Measurements from ENCODE around the gene NEIL1. TPM values are rescaled to one million over a fixed set of nuclear protein-coding genes. Genes with fewer than 3 reads are reported as not detected.

Gene NEIL1
- total RNA-seq, 1 experiment from 2014 or later = 24.8 TPM

DNA sequence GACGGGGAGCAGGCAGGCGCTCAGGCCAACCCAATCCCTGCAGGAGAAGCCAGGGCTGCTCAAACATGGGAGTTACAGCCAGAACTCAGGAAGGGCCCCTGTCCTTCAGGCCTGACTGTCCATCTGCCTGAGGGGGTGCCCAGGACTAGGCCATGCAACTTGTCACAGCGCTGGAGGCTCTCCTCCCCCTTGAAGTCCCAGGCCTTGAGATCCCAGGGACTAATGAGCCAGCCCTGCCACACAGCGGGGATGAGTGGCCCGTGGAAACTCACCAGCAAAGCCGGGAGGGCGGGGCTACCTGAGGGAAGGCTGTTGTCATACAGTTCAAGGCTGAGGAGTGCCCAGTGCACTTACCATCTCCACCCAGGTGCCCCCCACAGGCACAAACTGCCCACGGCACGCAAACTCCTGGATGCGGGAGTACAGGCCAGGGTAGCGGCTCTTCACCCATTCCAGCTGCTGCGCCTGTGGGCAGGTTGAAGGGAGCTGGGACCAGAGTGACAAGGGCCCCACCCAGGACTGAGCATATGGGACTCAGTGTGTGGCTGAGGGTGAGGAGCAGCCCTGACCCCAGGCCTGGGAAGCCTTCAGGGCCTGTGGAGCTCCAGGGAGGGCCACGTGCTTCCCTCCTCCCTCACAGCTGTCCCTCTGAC lies 15.3 kb downstream of the NEIL1 start:
- CTCF ChIA-PET = interaction anchor here (1.2 kb wide), 1 partner anchor 8 kb away, joined by 3 read pairs; no protein-coding TSS in a partner anchor
- H3K4me3 Mint-ChIP-seq = no peak overlapping the region
- no peaks in the 10 kb centered on the region for H3K9me3 Mint-ChIP-seq
- H3K27me3 Mint-ChIP-seq (ENCODE audit: low read depth) = no peaks in the 10 kb centered on the region
- DNase-seq (ENCODE audit: low spot score) (no peak), ATAC-seq (no peak)
- H3K27ac Mint-ChIP-seq = no peak overlapping the region
- no peaks in the 10 kb centered on the region for H3K4me1 Mint-ChIP-seq
- TF ChIP-seq RORB (CRISPR knock-in tag; IDR thresholded peaks at IDR 0.05) = no peak
- TF ChIP-seq, protein P1, sequence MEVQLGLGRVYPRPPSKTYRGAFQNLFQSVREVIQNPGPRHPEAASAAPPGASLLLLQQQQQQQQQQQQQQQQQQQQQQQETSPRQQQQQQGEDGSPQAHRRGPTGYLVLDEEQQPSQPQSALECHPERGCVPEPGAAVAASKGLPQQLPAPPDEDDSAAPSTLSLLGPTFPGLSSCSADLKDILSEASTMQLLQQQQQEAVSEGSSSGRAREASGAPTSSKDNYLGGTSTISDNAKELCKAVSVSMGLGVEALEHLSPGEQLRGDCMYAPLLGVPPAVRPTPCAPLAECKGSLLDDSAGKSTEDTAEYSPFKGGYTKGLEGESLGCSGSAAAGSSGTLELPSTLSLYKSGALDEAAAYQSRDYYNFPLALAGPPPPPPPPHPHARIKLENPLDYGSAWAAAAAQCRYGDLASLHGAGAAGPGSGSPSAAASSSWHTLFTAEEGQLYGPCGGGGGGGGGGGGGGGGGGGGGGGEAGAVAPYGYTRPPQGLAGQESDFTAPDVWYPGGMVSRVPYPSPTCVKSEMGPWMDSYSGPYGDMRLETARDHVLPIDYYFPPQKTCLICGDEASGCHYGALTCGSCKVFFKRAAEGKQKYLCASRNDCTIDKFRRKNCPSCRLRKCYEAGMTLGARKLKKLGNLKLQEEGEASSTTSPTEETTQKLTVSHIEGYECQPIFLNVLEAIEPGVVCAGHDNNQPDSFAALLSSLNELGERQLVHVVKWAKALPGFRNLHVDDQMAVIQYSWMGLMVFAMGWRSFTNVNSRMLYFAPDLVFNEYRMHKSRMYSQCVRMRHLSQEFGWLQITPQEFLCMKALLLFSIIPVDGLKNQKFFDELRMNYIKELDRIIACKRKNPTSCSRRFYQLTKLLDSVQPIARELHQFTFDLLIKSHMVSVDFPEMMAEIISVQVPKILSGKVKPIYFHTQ (CRISPR knock-in tag; IDR thresholded peaks at IDR 0.05) = no peak
- no peak for TF ChIP-seq PRRX2 (CRISPR knock-in tag; IDR thresholded peaks at IDR 0.05)
- TF ChIP-seq, protein P2, sequence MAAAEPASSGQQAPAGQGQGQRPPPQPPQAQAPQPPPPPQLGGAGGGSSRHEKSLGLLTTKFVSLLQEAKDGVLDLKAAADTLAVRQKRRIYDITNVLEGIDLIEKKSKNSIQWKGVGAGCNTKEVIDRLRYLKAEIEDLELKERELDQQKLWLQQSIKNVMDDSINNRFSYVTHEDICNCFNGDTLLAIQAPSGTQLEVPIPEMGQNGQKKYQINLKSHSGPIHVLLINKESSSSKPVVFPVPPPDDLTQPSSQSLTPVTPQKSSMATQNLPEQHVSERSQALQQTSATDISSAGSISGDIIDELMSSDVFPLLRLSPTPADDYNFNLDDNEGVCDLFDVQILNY (CRISPR knock-in tag; IDR thresholded peaks at IDR 0.05) = no peak
- H3K36me3 Mint-ChIP-seq = peaks cover 33% of the 10 kb centered on the region
- POLR2A ChIA-PET = no interaction called here

DNA sequence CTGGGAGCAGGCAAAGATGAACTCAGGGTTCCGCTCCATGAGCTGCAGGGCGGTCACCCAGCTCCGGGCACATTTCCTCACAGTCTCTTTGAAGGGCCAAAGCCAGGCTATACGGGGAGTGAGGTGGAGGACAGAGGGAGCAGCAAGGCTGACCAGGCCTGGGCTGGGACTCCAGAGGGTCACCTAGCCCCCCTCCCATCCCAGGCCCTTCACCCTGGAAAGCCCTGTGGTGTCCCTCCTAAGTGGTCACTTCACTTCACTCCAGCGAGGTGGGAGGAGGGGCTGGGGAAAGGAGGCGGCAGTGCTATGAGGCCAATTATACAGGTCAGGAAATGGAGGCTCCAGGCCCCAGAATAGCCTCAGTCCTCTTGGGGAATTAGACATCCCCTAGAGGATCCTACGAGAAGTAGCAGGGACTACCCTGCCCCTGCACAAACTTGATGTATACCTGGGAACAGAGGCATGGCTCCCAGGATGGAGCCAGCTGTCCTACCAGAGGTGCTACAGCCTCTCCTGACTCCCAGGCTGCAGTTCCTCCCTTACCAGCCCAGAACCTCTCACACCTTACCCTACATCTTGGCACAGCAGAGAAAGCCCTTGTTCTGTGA lies 15.9 kb downstream of the NEIL1 start:
- CTCF ChIA-PET = interaction anchor here (0.6 to 1.2 kb wide), 2 partner anchors 9 to 361 kb away, joined by 3 to 4 read pairs; no protein-coding TSS in a partner anchor
- no peaks in the 10 kb centered on the region for H3K27me3 Mint-ChIP-seq (ENCODE audit: low read depth)
- ATAC-seq (peak; percentile 63), DNase-seq (ENCODE audit: low spot score) (no peak)
- TF ChIP-seq, protein P3, sequence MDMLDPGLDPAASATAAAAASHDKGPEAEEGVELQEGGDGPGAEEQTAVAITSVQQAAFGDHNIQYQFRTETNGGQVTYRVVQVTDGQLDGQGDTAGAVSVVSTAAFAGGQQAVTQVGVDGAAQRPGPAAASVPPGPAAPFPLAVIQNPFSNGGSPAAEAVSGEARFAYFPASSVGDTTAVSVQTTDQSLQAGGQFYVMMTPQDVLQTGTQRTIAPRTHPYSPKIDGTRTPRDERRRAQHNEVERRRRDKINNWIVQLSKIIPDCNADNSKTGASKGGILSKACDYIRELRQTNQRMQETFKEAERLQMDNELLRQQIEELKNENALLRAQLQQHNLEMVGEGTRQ (CRISPR knock-in tag; IDR thresholded peaks at IDR 0.05) = no peak
- TF ChIP-seq, protein P4, sequence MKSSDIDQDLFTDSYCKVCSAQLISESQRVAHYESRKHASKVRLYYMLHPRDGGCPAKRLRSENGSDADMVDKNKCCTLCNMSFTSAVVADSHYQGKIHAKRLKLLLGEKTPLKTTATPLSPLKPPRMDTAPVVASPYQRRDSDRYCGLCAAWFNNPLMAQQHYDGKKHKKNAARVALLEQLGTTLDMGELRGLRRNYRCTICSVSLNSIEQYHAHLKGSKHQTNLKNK (CRISPR knock-in tag; IDR thresholded peaks at IDR 0.05) = no peak
- TF ChIP-seq, protein P5, sequence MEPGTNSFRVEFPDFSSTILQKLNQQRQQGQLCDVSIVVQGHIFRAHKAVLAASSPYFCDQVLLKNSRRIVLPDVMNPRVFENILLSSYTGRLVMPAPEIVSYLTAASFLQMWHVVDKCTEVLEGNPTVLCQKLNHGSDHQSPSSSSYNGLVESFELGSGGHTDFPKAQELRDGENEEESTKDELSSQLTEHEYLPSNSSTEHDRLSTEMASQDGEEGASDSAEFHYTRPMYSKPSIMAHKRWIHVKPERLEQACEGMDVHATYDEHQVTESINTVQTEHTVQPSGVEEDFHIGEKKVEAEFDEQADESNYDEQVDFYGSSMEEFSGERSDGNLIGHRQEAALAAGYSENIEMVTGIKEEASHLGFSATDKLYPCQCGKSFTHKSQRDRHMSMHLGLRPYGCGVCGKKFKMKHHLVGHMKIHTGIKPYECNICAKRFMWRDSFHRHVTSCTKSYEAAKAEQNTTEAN (CRISPR knock-in tag; IDR thresholded peaks at IDR 0.05) = no peak
- no peak for TF ChIP-seq NR3C1 (CRISPR knock-in tag; conservative IDR thresholded peaks at IDR 0.05; ENCODE audit: low read depth)
- TF ChIP-seq, protein P1 (CRISPR knock-in tag; IDR thresholded peaks at IDR 0.05) = no peak
- TF ChIP-seq, protein P6, sequence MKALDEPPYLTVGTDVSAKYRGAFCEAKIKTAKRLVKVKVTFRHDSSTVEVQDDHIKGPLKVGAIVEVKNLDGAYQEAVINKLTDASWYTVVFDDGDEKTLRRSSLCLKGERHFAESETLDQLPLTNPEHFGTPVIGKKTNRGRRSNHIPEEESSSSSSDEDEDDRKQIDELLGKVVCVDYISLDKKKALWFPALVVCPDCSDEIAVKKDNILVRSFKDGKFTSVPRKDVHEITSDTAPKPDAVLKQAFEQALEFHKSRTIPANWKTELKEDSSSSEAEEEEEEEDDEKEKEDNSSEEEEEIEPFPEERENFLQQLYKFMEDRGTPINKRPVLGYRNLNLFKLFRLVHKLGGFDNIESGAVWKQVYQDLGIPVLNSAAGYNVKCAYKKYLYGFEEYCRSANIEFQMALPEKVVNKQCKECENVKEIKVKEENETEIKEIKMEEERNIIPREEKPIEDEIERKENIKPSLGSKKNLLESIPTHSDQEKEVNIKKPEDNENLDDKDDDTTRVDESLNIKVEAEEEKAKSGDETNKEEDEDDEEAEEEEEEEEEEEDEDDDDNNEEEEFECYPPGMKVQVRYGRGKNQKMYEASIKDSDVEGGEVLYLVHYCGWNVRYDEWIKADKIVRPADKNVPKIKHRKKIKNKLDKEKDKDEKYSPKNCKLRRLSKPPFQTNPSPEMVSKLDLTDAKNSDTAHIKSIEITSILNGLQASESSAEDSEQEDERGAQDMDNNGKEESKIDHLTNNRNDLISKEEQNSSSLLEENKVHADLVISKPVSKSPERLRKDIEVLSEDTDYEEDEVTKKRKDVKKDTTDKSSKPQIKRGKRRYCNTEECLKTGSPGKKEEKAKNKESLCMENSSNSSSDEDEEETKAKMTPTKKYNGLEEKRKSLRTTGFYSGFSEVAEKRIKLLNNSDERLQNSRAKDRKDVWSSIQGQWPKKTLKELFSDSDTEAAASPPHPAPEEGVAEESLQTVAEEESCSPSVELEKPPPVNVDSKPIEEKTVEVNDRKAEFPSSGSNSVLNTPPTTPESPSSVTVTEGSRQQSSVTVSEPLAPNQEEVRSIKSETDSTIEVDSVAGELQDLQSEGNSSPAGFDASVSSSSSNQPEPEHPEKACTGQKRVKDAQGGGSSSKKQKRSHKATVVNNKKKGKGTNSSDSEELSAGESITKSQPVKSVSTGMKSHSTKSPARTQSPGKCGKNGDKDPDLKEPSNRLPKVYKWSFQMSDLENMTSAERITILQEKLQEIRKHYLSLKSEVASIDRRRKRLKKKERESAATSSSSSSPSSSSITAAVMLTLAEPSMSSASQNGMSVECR (CRISPR knock-in tag; IDR thresholded peaks at IDR 0.05; ENCODE audit: borderline replicate concordance) = no peak
- no peak for TF ChIP-seq SP1 (CRISPR knock-in tag; conservative IDR thresholded peaks at IDR 0.05)
- TF ChIP-seq FOXJ3 (CRISPR knock-in tag; IDR thresholded peaks at IDR 0.05; ENCODE audit: borderline replicate concordance) = no peak
- TF ChIP-seq CREM (CRISPR knock-in tag; IDR thresholded peaks at IDR 0.05) = no peak
- TF ChIP-seq IRF2 (CRISPR knock-in tag; IDR thresholded peaks at IDR 0.05; ENCODE audit: borderline replicate concordance, low read depth) = no peak
- POLR2A ChIA-PET = no interaction called here
- H3K4me1 Mint-ChIP-seq = 0 out of 2 replicates have a peak, but pooled peaks cover 3% of the 10 kb centered on the region
- peaks cover 33% of the 10 kb centered on the region for H3K36me3 Mint-ChIP-seq
- 0 out of 2 replicates have a peak overlapping the region, but pooled peaks have one; percentile 28 for H3K27ac Mint-ChIP-seq
- no peak overlapping the region for H3K4me3 Mint-ChIP-seq
- no peaks in the 10 kb centered on the region for H3K9me3 Mint-ChIP-seq
